ENCODE results near the gene NFU1.

DNA sequence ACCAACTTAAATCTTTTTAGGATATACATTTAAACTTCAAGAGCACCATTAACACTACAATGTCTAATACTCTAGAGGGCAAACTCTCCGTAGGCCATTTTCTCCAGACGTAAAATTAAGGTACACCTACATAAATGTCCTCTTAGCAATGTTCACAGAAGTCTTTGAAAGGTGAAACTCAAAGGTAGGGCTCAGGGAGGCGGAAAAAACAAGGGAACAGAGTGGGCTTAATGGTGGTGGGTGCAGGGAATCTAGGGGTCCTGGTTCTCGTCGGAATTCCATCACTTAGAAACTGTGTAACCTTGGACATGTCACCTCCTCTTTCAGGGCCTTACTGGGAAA, 668 bp downstream of the NFU1 start:
- TF ChIP-seq CTCF (conservative IDR thresholded peaks at IDR 0.05; ENCODE audit: low read depth in 2 of 2) (no peak), EZH2 (IDR thresholded peaks at IDR 0.05; ENCODE audit: low read depth, unreplicated experiment) (no peak), JUNB (IDR thresholded peaks at IDR 0.05; ENCODE audit: unreplicated experiment) (no peak)

Data from GM23338 (cell line).